IMR-90 (cell line): ENCODE data around the gene NFKBIB. TPM values are rescaled to one million over a fixed set of nuclear protein-coding genes. Genes with fewer than 3 reads are reported as not detected.

Source experiments
- ATAC-seq: fragments of 200-7000 bp; cut with Tn5 transposase; 2 replicates; pipeline ENCODE4 v1.9.1; 2020; ENCODE audit warnings: low read depth, mild to moderate bottlenecking, moderate library complexity
- BruUV-seq: library from RNA; stranded (reverse); fragments of 400-500 nt; replicated peaks from 2 replicates; lab custom pipeline; 2021; lab: Mats Ljungman, UMichigan
- CTCF ChIA-PET: fragments of 300-600 bp; formaldehyde crosslinking; extraction: SDS; loops from one replicate; lab custom pipeline; 2021; ENCODE audit warnings: antibody characterized with exemption; lab: Yijun Ruan, JAX
- POLR2A ChIA-PET: fragments of 300-600 bp; sonication (Branson Sonifier 250); formaldehyde crosslinking; loops from one replicate; lab custom pipeline; 2022; ENCODE audit warnings: antibody characterized with exemption; ENCODE audit not compliant: unreplicated experiment; lab: Charles Lee
- DNase-seq: peaks from one replicate; pipeline ENCODE4 v3.0.0; 2013
- H2AFZ ChIP-seq: replicated peaks from 2 replicates; pipeline ENCODE3; 2013; ENCODE audit warnings: low read length, mild to moderate bottlenecking; ENCODE audit not compliant: poor library complexity
- H2AK5ac ChIP-seq: 2 replicates; pipeline ENCODE4 v1.6.1; 2013; ENCODE audit warnings: low read depth, low read length, inconsistent platforms
- H2AK9ac ChIP-seq: replicated peaks from 2 replicates; pipeline ENCODE3; 2013; ENCODE audit warnings: mild to moderate bottlenecking, low read depth, low read length, moderate library complexity; ENCODE audit not compliant: poor library complexity
- H2BK120ac ChIP-seq: 2 replicates; pipeline ENCODE4 v1.6.1; 2013; ENCODE audit warnings: low read depth, low read length, inconsistent platforms
- H2BK15ac ChIP-seq: 3 replicates; pipeline ENCODE4 v1.6.1; 2013; ENCODE audit warnings: low read depth, low read length, inconsistent platforms
- H2BK20ac ChIP-seq: 2 replicates; pipeline ENCODE4 v1.6.1; 2013; ENCODE audit warnings: low read depth, mild to moderate bottlenecking, inconsistent platforms, low read length, moderate library complexity
- H2BK5ac ChIP-seq: 2 replicates; pipeline ENCODE4 v1.6.1; 2013; ENCODE audit warnings: mild to moderate bottlenecking, low read depth, low read length, inconsistent platforms; ENCODE audit not compliant: poor library complexity, severe bottlenecking
- H3K14ac ChIP-seq: replicated peaks from 2 replicates; pipeline ENCODE4 v1.6.1; 2013; ENCODE audit warnings: low read depth, low read length, inconsistent platforms
- H3K18ac ChIP-seq: 2 replicates; pipeline ENCODE4 v1.6.1; 2013; ENCODE audit warnings: low read depth, low read length, control low read depth
- H3K23ac ChIP-seq: 2 replicates; pipeline ENCODE4 v1.6.1; 2013; ENCODE audit warnings: low read depth, low read length, inconsistent platforms
- H3K27ac ChIP-seq: 2 replicates; pipeline ENCODE4 v1.5.1; 2013; ENCODE audit warnings: mild to moderate bottlenecking, control low read depth, low read length; ENCODE audit not compliant: insufficient read depth
- H3K27me3 ChIP-seq: 2 replicates; pipeline ENCODE4 v1.6.1; 2013; ENCODE audit warnings: low read length; ENCODE audit not compliant: control insufficient read depth, insufficient read depth
- H3K36me3 ChIP-seq: 2 replicates; pipeline ENCODE4 v1.6.1; 2013; ENCODE audit warnings: low read length, mixed read lengths; ENCODE audit not compliant: control insufficient read depth, insufficient read depth
- H3K4ac ChIP-seq: 2 replicates; pipeline ENCODE4 v1.6.1; 2013; ENCODE audit warnings: low read depth, low read length, inconsistent platforms
- H3K4me1 ChIP-seq: 2 replicates; pipeline ENCODE4 v1.6.1; 2013; ENCODE audit warnings: low read length, mixed read lengths; ENCODE audit not compliant: control insufficient read depth, insufficient read depth
- H3K4me2 ChIP-seq: 2 replicates; pipeline ENCODE4 v1.6.1; 2013; ENCODE audit warnings: low read depth, mild to moderate bottlenecking, control low read depth, low read length, moderate library complexity
- H3K4me3 ChIP-seq: 2 replicates; pipeline ENCODE4 v1.5.1; 2013; ENCODE audit warnings: low read depth, mild to moderate bottlenecking, control low read depth, low read length, moderate library complexity; ENCODE audit not compliant: insufficient read depth
- H3K56ac ChIP-seq: 2 replicates; pipeline ENCODE4 v1.6.1; 2013; ENCODE audit warnings: low read length, inconsistent platforms; ENCODE audit not compliant: insufficient read depth; ENCODE audit errors: extremely low read depth
- H3K79me1 ChIP-seq, 2 experiments: 2 replicates each; pipeline ENCODE4 v1.6.1; 2013; ENCODE audit warnings: low read length in 2 of 2, inconsistent platforms in 1 of 2, low read depth in 1 of 2
- H3K9ac ChIP-seq: 2 replicates; pipeline ENCODE4 v1.6.1; 2013; ENCODE audit warnings: low read depth, low read length, control low read depth
- H3K9me1 ChIP-seq: 2 replicates; pipeline ENCODE4 v1.6.1; 2013; ENCODE audit warnings: low read length, inconsistent platforms; ENCODE audit not compliant: insufficient read depth
- H3K9me3 ChIP-seq: 2 replicates; pipeline ENCODE4 v1.6.1; 2013; ENCODE audit warnings: low read length; ENCODE audit not compliant: control insufficient read depth, insufficient read depth
- H4K20me1 ChIP-seq: 2 replicates; pipeline ENCODE4 v1.6.1; 2013; ENCODE audit warnings: low read length, inconsistent platforms; ENCODE audit not compliant: insufficient read depth
- H4K5ac ChIP-seq: 2 replicates; pipeline ENCODE4 v1.6.1; 2013; ENCODE audit warnings: mild to moderate bottlenecking, low read depth, low read length, control low read depth
- H4K8ac ChIP-seq, 2 experiments: 2 replicates each; pipeline ENCODE4 v1.6.1; 2013; ENCODE audit warnings: low read depth in 2 of 2, low read length in 2 of 2, control low read depth in 1 of 2, inconsistent platforms in 1 of 2
- H4K91ac ChIP-seq: 2 replicates; pipeline ENCODE4 v1.6.1; 2013; ENCODE audit warnings: low read depth, low read length, inconsistent platforms; ENCODE audit not compliant: insufficient read depth
- ELK1 ChIP-seq: fragments of 150-350 bp; IDR thresholded peaks from 2 replicates; pipeline ENCODE4 v1.6.1; 2016; ENCODE audit warnings: low read depth, mild to moderate bottlenecking, low read length, moderate library complexity, borderline replicate concordance
- SMC3 ChIP-seq: fragments of 150-350 bp; IDR thresholded peaks from 2 replicates; pipeline ENCODE4 v1.6.1; 2016; ENCODE audit warnings: low read depth, mild to moderate bottlenecking, antibody characterized with exemption, low read length, moderate library complexity
- USF2 ChIP-seq: fragments of 150-350 bp; IDR thresholded peaks from 2 replicates; pipeline ENCODE4 v1.6.1; 2017; ENCODE audit warnings: mild to moderate bottlenecking, antibody characterized with exemption, low read length, low read depth
- WGBS, 2 experiments: methylation state at CpG; one replicate each; pipeline versions ENCODE4 v1.1.5 to v1.1.7; 2013; ENCODE audit warnings: missing lambda C conversion rate in 2 of 2; ENCODE audit not compliant: insufficient read length in 1 of 2; ENCODE audit errors: extremely low coverage in 2 of 2; 5-methylcytosine and 5-hydroxymethylcytosine counted together
- dilution Hi-C: fragments of 300-500 bp; cut with HindIII; formaldehyde crosslinking; loops from one replicate; pipeline ENCODE4 v1.14.3; 2018; ENCODE audit warnings: low sequenced_read_pairs; ENCODE audit not compliant: unreplicated experiment
- in situ Hi-C: fragments of 300-500 bp; cut with MboI; formaldehyde crosslinking; loops from 3 replicates; pipeline ENCODE4 v1.14.3; 2019; ENCODE audit warnings: low sequenced_read_pairs, inconsistent platforms, mixed read lengths
- intact Hi-C: fragments of 100-400 bp; cut with micrococcal nuclease; formaldehyde crosslinking; loops from 2 replicates; pipeline ENCODE4 v1.10.0; 2022
- polyA plus RNA-seq, 3 experiments: library from polyadenylated mRNA; depleted of rRNA; stranded (reverse); fragments of >200 nt; gene quantifications; 2 replicates each; pipeline ENCODE4 v1.2.3, GENCODE V29; 2012; ENCODE audit warnings: low replicate concordance in 1 of 3
- total RNA-seq: library from RNA; depleted of rRNA; stranded (reverse); fragments of >200 nt; gene quantifications from 2 replicates; pipeline ENCODE4 v1.2.3, GENCODE V29; 2012

NFKBIB gene
- total and polyA plus RNA-seq, 2 of the 4 experiments (the other 2 are of a cell fraction), result 7.5 to 25.5 TPM

- no peak for TF ChIP-seq ELK1
These were observed 852 bp upstream of the NFKBIB start (continued) for GRCh38 chr19:38898788-38899446.

GRCh38 chr19:38900202-38900629 lies 447 bp downstream of the NFKBIB start:
- Histone ChIP-seq H3K18ac (no peak overlapping the region), H3K23ac (peak overlapping the region; percentile 46; the same call in 1 of the 2 replicates), H3K56ac (peak overlapping the region; percentile 47), H3K4me3 (peak overlapping the region; percentile 66), H2BK20ac (no peak overlapping the region), H4K5ac (peak overlapping the region; percentile 22; the same call in 1 of the 2 replicates), H2AK5ac (no peak overlapping the region), H3K4me1 (peaks cover 3% of the 10 kb centered on the region; the same call in 1 of the 2 replicates), H4K91ac (no peak overlapping the region), H3K14ac (peak overlapping the region; percentile 31), H2AFZ (peak overlapping the region; percentile 98), H2BK5ac (peak overlapping the region; percentile 56), H3K79me1 (peaks cover 20 to 49% of the 10 kb centered on the region in 2 experiments), H2BK120ac (no peak overlapping the region), H3K27me3 (no peaks in the 10 kb centered on the region), H3K36me3 (peaks cover 3% of the 10 kb centered on the region; the same call in 1 of the 2 replicates), H3K4ac (peak overlapping the region; percentile 35), H2BK15ac (no peak overlapping the region), H2AK9ac (peak overlapping the region; percentile 8), H4K8ac (peak overlapping the region; percentile 12 to 84; a peak in 3 of 4 replicates), H3K9ac (peak overlapping the region; percentile 23; the same call in 1 of the 2 replicates), H3K9me3 (no peaks in the 10 kb centered on the region), H3K9me1 (no peaks in the 10 kb centered on the region; the same call in none of the 2 replicates), H3K27ac (peak overlapping the region; percentile 58), H3K4me2 (peak overlapping the region; percentile 83), H4K20me1 (peaks cover 4% of the 10 kb centered on the region)
- peak; percentile 72; the same call in 1 of the 2 replicates for TF ChIP-seq USF2
- TF ChIP-seq SMC3, result no peak
- WGBS, 2 experiments, result 0% methylated on average over 6 of the region's 8 CpGs; no CpG with 5 or more reads in 1 of the 2 experiments
- DNase-seq (no peak), ATAC-seq (no peak)
- intact Hi-C loops, result no loop called here
- TSS peak; percentile 72 for BruUV-seq
- dilution Hi-C loops, result no loop called here
- ChIA-PET POLR2A (interaction anchor here (0.9 kb wide), 1 partner anchor 37 kb away, joined by 6 read pairs; no protein-coding TSS in a partner anchor), CTCF (interaction anchor here (0.6 to 1.7 kb wide), 4 partner anchors 13 to 422 kb away, joined by 3 to 10 read pairs (median 4); partner anchors contain the start of genes MRPS12 and SARS2)
- in situ Hi-C loops, result loop anchor here (25.0 kb wide), 1 partner anchor 163 kb away; the partner anchor contains the start of gene CAPN12
